ENCODE data around the gene SS18L1. TPM values are rescaled to one million over a fixed set of nuclear protein-coding genes. Genes with fewer than 3 reads are reported as not detected.

Gene SS18L1
- total and polyA plus RNA-seq, 2 donors = 8.8 to 18.0 TPM

DNA sequence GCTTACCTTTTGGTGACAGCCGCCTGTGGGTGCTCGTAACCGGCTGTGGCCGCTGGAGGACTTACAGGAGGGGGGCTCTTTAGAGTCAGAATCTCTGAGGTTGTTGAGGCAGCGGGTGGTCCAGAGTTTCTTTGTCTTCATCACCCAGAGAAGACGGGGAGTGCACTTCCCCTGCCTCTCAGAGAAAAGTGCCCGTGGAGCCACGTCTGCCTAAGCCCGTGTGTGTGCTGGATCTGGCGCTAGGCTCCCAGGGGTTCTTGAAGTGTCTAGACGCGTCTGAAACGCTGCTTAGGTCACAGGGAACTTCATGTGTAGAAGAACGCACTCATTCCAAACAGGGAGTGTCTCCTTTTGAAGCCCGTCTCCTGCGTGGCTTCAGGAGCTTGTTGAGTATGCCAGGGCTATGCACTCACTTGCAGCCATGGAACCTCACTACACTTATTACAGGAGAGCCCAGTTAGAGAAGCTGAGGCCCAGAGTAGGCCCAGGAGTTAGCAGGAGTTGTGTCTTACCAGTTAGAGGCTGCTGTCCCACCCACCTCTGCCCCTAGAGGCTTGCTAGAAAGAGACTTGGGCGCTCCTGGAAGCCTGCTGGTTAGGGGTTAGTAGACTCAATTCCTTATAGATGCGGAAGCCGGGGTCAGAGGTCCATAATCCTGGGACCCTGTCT lies 20.0 kb upstream of the SS18L1 start:
- peak overlapping the region; percentile 87 for H3K4me3 ChIP-seq (ENCODE audit: low read depth, low read length)
- H3K27ac ChIP-seq (ENCODE audit: low read depth) = no peak overlapping the region
- H3K36me3 ChIP-seq (ENCODE audit: insufficient read depth) = peaks cover 3% of the 10 kb centered on the region
- 22% methylated on average over 19 of the region's 19 CpGs for WGBS
- no peaks in the 10 kb centered on the region for H3K4me1 ChIP-seq (ENCODE audit: insufficient read depth)
- DNase-seq (ENCODE audit: extremely low spot score) = no peak

DNA sequence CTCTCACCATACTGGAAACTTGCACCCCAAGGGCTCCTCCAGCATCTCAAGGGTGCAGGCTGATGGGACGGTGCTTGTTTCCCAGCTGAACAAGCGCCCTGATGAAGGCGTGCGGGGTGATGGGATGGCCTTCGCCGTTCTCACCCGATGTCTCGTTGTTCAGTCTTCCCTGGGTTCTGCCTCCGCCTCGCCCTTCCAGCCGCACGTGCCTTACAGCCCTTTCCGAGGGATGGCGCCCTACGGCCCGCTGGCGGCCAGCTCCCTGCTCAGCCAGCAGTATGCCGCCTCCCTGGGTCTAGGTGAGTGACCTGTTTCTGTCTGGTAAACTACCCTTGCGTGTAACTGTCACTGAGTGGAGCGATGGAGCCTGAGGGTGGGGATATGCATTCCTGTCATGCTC lies 17.4 kb upstream of the SS18L1 start:
- Histone ChIP-seq H3K27ac (ENCODE audit: low read depth) (no peak overlapping the region), H3K4me3 (ENCODE audit: low read depth, low read length) (no peak overlapping the region), H3K4me1 (ENCODE audit: insufficient read depth) (no peaks in the 10 kb centered on the region), H3K36me3 (ENCODE audit: insufficient read depth) (peaks cover 3% of the 10 kb centered on the region)
- WGBS = 94% methylated on average over 20 of the region's 20 CpGs
- DNase-seq (ENCODE audit: extremely low spot score) = no peak

DNA sequence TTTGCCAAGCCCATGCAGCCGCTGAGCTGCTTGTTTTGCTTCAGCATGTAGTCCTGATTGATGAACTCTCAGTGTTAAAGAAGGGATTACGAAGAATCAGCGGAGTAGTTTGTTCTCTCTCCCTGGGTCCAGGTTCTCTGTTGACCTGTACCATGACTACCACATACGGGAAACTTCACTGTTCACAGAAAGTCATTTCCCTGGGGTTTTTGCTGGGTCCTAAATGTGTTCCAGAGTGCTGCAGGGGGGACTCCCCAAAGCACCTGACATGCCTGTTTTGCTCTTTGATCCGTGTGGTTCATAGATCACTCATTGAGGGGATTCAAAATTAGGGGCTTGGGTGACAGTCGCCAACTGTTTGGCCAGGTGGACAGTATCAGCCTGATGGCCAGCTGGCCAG lies 15.8 kb upstream of the SS18L1 start:
- DNase-seq (ENCODE audit: extremely low spot score) = no peak
- H3K4me1 ChIP-seq (ENCODE audit: insufficient read depth) = no peaks in the 10 kb centered on the region
- H3K4me3 ChIP-seq (ENCODE audit: low read depth, low read length) = no peak overlapping the region
- no peak overlapping the region for H3K27ac ChIP-seq (ENCODE audit: low read depth)
- 85% methylated on average over 6 of the region's 6 CpGs for WGBS
- H3K36me3 ChIP-seq (ENCODE audit: insufficient read depth) = peaks cover 3% of the 10 kb centered on the region

DNA sequence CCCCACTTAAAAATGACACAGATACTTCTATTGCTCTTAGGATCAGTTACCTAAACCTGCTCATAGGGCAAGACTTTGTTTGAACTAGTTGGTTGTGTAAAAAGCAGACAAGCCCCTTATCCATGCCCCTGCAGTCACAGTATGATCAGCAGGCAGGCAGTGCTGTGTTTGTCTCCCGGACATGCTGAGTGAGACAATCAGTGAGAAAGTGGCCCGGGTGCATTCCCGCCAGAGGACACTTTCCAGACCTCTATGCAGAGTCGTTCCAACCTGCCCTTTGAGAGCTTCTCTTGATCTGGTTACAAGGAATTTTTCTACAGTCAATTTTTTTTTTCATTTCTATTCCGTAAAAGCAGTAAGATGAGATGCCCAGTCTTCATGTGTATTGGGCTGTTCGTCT lies 15.1 kb upstream of the SS18L1 start:
- peaks cover 3% of the 10 kb centered on the region for H3K36me3 ChIP-seq (ENCODE audit: insufficient read depth)
- no peaks in the 10 kb centered on the region for H3K4me1 ChIP-seq (ENCODE audit: insufficient read depth)
- WGBS = 84% methylated on average over 6 of the region's 6 CpGs

DNA sequence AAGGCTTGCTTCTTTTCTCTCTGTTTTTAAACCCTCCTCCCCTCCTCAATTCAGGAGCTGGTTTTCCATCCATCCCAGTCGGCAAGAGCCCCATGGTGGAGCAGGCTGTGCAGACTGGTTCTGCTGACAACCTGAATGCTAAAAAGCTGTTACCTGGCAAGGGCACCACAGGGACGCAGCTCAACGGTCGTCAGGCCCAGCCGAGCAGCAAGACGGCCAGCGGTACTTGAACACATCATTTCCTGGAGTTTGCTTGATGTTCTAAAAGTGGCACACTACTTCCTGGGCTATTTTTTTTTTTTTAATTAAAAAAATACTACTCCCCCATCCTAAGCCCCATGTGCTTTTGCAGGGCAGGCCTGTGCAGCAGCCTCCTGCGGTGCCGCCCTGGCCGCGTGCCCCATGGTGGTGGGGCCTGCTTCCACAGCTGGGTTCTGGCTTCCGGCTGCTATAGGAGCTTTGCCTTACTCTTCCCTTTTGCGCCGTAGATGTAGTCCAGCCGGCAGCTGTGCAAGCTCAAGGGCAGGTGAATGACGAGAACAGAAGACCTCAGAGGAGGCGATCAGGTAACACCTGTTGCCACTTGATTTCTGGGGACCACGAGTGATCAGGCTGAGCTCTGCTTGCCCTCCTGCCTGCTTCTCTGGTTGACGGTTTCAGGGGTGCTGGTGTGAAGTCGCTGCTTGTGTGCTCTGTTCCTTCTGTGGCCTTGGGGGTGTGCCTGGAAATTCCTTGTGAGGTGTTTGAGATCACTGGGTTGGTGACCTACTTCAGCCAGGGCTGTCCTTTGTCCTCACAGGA lies 13.6 kb upstream of the SS18L1 start:
- DNase-seq (ENCODE audit: extremely low spot score) = no peak
- no peaks in the 10 kb centered on the region for H3K4me1 ChIP-seq (ENCODE audit: insufficient read depth)
- H3K4me3 ChIP-seq (ENCODE audit: low read depth, low read length) = no peak overlapping the region
- WGBS = 90% methylated on average over 20 of the region's 20 CpGs
- H3K36me3 ChIP-seq (ENCODE audit: insufficient read depth) = peaks cover 3% of the 10 kb centered on the region
- no peak overlapping the region for H3K27ac ChIP-seq (ENCODE audit: low read depth)

More for the DNA sequence above, 15.1 kb upstream of the SS18L1 start:
- H3K27ac ChIP-seq (ENCODE audit: low read depth) = no peak overlapping the region
- no peak for DNase-seq (ENCODE audit: extremely low spot score)
- no peak overlapping the region for H3K4me3 ChIP-seq (ENCODE audit: low read depth, low read length)

DNA sequence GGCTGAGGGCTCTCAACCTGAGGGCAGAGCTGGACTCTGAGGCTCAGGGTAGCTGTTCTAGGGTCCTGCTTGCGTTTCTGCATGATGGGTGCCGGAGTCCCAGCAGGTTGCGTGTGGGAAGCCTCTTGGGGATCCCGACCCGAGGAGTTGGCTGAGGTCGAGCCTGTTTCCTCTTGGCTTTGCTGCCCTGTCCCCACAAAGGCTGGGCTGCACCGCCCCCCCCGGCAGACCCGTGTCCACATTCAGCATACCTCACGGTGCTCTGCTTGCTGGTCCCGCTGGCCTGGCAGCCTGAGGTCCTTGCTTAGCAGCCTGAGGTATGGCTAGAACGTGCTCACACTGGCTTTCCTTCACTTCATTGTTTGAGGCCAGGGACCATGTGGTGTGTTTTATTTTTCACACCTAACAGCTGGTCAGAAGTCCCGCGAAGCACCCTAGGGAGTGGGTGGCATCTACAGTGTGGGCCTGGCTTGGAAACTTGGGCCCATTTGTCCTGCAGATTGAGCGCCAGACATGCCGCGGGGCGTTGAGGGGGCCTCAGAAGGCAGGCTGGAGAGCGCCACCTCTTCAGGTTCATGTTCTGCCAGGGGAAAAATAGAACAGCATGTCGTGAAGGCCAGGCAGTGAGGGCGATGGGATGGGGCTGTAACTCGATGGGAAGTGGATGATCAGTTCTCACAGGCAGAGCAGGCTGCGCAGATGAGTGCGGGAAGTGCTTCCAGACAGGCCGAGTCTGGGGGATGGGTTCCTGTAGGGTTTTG lies 11.8 kb upstream of the SS18L1 start:
- no peak overlapping the region for H3K4me3 ChIP-seq (ENCODE audit: low read depth, low read length)
- WGBS = 91% methylated on average over 25 of the region's 25 CpGs
- H3K27ac ChIP-seq (ENCODE audit: low read depth) = no peak overlapping the region
- no peaks in the 10 kb centered on the region for H3K4me1 ChIP-seq (ENCODE audit: insufficient read depth)
- no peak for DNase-seq (ENCODE audit: extremely low spot score)
- no peaks in the 10 kb centered on the region for H3K36me3 ChIP-seq (ENCODE audit: insufficient read depth)

DNA sequence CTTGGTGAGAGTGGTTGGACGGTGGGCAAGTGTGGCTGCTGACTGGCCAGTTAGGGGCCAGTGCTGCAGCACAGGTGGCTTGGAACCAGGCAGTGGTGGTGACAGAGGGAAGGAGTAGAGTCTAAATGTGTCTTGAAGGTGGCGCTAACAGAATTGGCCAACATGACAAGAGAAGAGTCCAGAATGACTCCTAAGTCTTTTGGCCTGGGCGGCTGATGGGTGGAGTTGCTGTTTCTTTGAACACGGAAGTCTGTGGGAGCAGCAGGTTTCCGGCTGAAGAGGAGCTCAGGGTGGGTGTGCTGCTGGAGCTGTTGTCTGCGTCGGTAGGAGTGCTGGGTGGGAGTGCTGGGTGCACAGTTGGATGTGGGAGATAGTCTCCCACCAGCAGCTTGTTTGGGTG lies 11.1 kb upstream of the SS18L1 start:
- H3K27ac ChIP-seq (ENCODE audit: low read depth) = no peak overlapping the region
- no peak for DNase-seq (ENCODE audit: extremely low spot score)
- peaks cover 4% of the 10 kb centered on the region for H3K36me3 ChIP-seq (ENCODE audit: insufficient read depth)
- WGBS = 87% methylated on average over 7 of the region's 7 CpGs
- H3K4me1 ChIP-seq (ENCODE audit: insufficient read depth) = no peaks in the 10 kb centered on the region
- no peak overlapping the region for H3K4me3 ChIP-seq (ENCODE audit: low read depth, low read length)

DNA sequence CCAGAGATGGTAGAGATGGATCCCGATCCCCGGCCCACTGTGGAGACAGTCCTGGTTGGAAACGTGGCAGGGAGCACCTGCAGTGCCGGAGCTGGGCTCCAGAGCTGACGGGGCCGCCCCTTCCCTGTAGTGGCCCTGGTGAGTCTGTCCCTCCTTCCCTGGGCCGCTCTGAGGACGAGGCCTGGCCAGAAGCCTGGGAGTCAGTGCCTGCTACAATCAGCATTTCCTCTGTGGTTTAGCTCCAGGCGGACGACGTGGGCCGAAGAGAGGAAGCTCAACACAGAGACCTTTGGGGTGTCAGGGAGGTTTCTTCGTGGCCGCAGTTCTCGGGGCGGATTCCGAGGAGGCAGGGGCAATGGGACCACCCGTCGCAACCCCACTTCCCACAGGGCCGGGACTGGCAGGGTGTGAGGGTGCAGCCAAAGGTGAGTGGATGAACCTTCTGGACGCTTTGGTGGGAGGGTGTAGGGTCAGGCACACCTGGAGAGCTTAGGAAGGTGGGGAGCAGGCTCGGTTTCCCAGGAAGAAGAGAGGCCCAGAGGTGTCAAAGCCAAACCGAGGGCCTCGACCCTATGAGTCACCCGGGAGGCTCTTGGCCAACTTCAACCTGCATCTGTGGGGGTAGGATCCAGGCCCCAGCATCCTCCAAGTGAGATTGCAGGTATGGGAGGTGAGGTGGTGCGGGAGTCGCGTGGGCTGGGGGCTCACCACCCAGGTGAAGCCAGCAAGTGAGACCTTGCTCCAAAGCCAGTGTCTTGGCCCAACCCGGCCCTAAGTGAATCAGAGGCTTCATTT lies 10.3 kb upstream of the SS18L1 start:
- 83% methylated on average over 29 of the region's 29 CpGs for WGBS
- Histone ChIP-seq H3K36me3 (ENCODE audit: insufficient read depth) (peaks cover 9% of the 10 kb centered on the region), H3K27ac (ENCODE audit: low read depth) (no peak overlapping the region), H3K4me1 (ENCODE audit: insufficient read depth) (no peaks in the 10 kb centered on the region), H3K4me3 (ENCODE audit: low read depth, low read length) (no peak overlapping the region)
- DNase-seq (ENCODE audit: extremely low spot score) = no peak

DNA sequence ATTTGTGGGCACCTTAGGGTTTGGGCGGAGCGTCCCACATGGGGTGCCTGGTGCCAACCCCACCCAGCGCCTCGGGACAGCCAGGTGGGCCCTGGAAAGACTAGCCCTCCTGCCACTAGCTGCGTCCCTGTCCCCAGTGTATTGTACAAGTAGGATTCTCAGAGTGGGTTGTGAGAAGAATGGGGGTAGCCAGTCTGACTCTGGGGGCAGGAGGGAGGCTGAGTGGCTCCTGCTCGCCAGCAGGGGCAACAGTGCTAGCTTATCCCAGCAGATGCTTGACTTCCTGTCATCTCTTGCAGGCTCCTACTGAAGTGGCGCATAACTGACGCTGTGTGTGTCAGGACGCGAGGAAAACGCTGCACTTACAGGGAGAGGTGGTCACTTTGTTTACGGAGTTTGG lies 9.7 kb upstream of the SS18L1 start:
- DNase-seq (ENCODE audit: extremely low spot score) = no peak
- H3K4me3 ChIP-seq (ENCODE audit: low read depth, low read length) = no peak overlapping the region
- H3K4me1 ChIP-seq (ENCODE audit: insufficient read depth) = no peaks in the 10 kb centered on the region
- H3K36me3 ChIP-seq (ENCODE audit: insufficient read depth) = peaks cover 9% of the 10 kb centered on the region
- WGBS = 83% methylated on average over 12 of the region's 12 CpGs
- no peak overlapping the region for H3K27ac ChIP-seq (ENCODE audit: low read depth)

DNA sequence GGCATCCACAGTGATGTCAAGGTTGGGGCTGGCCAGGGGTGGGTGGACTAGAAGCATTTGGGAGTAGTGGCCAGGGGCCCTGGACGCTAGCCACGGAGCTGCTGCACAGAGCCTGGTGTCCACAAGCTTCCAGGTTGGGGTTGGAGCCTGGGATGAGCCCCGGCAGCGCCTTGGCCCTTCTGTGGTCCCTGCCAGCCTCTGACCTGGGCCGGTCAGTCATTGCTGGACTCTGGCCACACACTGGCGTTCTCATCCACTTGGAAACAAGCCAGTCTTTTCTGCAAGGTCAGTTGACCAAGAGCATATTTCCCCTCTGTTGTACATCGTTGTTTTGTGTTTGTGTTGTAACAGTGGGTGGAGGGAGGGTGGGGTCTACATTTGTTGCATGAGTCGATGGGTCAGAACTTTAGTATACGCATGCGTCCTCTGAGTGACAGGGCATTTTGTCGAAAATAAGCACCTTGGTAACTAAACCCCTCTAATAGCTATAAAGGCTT lies 8.8 kb upstream of the SS18L1 start:
- peaks cover 9% of the 10 kb centered on the region for H3K36me3 ChIP-seq (ENCODE audit: insufficient read depth)
- H3K4me3 ChIP-seq (ENCODE audit: low read depth, low read length) = no peak overlapping the region
- H3K27ac ChIP-seq (ENCODE audit: low read depth) = no peak overlapping the region
- no peaks in the 10 kb centered on the region for H3K4me1 ChIP-seq (ENCODE audit: insufficient read depth)
- WGBS = 62% methylated on average over 11 of the region's 11 CpGs
- no peak for DNase-seq (ENCODE audit: extremely low spot score)

DNA sequence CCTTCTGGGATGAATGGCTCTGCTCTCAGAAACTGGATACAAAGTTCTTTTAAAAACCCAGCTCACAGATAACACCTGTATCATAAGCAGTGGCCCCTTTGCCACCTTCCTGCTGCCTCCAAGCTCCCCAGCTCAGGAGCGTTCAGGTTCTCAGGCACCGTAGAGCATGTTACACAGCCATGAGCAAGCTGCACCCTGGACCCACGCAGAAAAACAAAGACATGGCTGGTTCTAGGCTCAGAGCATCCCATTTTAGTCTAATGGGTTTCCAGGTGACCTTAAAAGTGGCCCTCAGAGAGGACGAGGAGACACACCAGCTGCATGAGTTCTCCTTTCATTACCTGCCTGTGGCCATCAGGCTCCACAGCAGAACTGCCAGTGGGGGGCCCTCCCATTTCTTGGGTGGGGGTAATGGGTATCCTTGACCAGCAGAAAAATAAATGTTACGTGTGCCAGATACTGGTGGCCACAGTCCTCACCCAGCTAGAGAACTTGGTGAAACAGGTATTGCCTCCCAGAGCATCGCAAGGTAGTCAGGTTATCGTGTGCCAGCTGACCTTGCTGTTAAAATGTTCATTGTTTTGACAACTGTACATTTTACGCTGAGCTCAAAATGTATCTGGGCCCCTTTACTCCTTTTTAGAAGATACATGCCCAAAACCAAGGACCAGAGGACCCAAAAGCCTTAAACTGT lies 7.8 kb upstream of the SS18L1 start:
- Histone ChIP-seq H3K27ac (ENCODE audit: low read depth) (no peak overlapping the region), H3K36me3 (ENCODE audit: insufficient read depth) (peaks cover 9% of the 10 kb centered on the region), H3K4me1 (ENCODE audit: insufficient read depth) (no peaks in the 10 kb centered on the region), H3K4me3 (ENCODE audit: low read depth, low read length) (no peak overlapping the region)
- DNase-seq (ENCODE audit: extremely low spot score) = no peak
- WGBS = 88% methylated on average over 8 of the region's 8 CpGs

DNA sequence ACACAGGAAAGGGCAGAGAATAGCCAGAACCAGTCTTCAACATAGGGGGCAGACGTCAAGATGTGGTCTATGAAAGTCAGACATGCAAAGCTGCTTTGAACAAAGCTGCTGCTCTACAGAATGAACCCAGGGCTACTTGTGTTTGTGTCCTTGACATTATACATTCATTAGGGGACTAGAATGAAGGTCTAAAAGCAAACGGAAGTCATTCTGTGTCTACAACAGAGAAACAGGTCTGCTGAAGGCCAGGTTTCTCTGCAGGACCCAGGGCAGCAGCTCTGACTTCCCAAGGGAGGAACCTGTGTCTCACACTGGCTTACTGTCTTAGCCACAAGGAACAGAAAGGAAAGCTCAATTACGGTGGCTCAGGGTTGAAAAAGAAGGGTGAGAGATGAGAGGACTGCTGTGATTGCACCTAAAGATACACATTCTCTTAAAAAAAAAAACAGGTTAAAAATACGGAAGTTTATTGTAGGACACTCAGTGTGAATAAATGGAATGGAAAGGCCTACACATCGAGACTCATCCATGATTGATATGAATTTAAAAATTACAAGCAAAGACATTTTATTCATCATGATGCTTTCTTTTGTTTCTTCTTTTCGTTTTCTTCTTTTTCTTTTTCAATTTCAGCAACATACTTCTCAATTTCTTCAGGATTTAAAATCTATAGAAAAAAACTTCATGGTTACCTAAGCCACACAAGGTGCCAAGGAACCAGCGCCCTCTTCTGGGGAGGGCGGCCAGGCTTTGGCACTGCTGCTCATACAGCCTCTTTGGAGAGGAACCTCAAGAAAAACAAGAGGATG lies 7.1 kb upstream of the SS18L1 start:
- 53% methylated on average over 8 of the region's 8 CpGs for WGBS
- H3K4me3 ChIP-seq (ENCODE audit: low read depth, low read length) = no peak overlapping the region
- peaks cover 9% of the 10 kb centered on the region for H3K36me3 ChIP-seq (ENCODE audit: insufficient read depth)
- DNase-seq (ENCODE audit: extremely low spot score) = no peak
- no peaks in the 10 kb centered on the region for H3K4me1 ChIP-seq (ENCODE audit: insufficient read depth)
- H3K27ac ChIP-seq (ENCODE audit: low read depth) = no peak overlapping the region
